K562 (cell line): ENCODE measurements around the gene HTR3E. TPM values are rescaled to one million over a fixed set of nuclear protein-coding genes. Genes with fewer than 3 reads are reported as not detected.

Source experiments
- ATF1 ChIP-seq, 2 experiments: fragments of 450-650 bp in 1 of 2; IDR thresholded peaks; 2 replicates each; pipeline ENCODE4 v1.6.1; 2016; ENCODE audit warnings: missing compliant biosample characterization in 1 of 2, missing genetic modification characterization in 1 of 2
- ATF6 ChIP-seq: sonication (generic); formaldehyde crosslinking; IDR thresholded peaks from 2 replicates; pipeline ENCODE4 v1.4.0; 2020; ENCODE audit warnings: mild to moderate bottlenecking, missing genetic modification reagents
- ATF7 ChIP-seq: fragments of 450-650 bp; IDR thresholded peaks from 2 replicates; pipeline ENCODE4 v1.7.1; 2014; ENCODE audit warnings: mild to moderate bottlenecking, moderate library complexity
- EP400 ChIP-seq: fragments of 450-650 bp; IDR thresholded peaks from 2 replicates; pipeline ENCODE4 v1.6.1; 2017; ENCODE audit warnings: antibody characterized with exemption, mild to moderate bottlenecking, moderate library complexity
- FOXM1 ChIP-seq, 2 experiments: fragments of 450-650 bp in 1 of 2; sonication (generic) in 1 of 2; formaldehyde crosslinking in 1 of 2; IDR thresholded peaks; 2 replicates each; pipeline versions ENCODE4 v1.6.1 to v1.9.0; 2017 to 2022; ENCODE audit warnings: low read depth in 2 of 2, mild to moderate bottlenecking in 2 of 2, missing genetic modification reagents in 1 of 2, moderate library complexity in 1 of 2
- GABPB2 ChIP-seq: fragments of 250-450 bp; sonication (Bioruptor Pico); conservative IDR thresholded peaks from 2 replicates; pipeline ENCODE4 v1.5.1; 2021; ENCODE audit warnings: mild to moderate bottlenecking
- MLX ChIP-seq, 2 experiments: fragments of 450-650 bp in 1 of 2; sonication (generic) in 1 of 2; formaldehyde crosslinking; conservative IDR thresholded peaks; 2 replicates each; pipeline versions ENCODE4 v1.4.0 to v1.8.1; 2020 to 2022; ENCODE audit warnings: mild to moderate bottlenecking in 1 of 2, missing genetic modification reagents in 1 of 2
- NR4A1 ChIP-seq, 2 experiments: fragments of 250-450 bp in 1 of 2; fragments of 450-650 bp in 1 of 2; sonication (Bioruptor Pico) in 1 of 2; IDR thresholded peaks; 2 replicates each; pipeline versions ENCODE4 v1.4.0 to v1.6.1; 2016 to 2020; ENCODE audit warnings: mild to moderate bottlenecking in 2 of 2, missing compliant biosample characterization in 1 of 2, missing genetic modification characterization in 1 of 2, moderate library complexity in 1 of 2
- YY1 ChIP-seq, 3 experiments: IDR thresholded peaks; 2 replicates each; pipeline ENCODE4 v1.6.1; 2011; ENCODE audit warnings: low read length in 2 of 3, mild to moderate bottlenecking in 2 of 3, moderate library complexity in 2 of 3, borderline replicate concordance in 1 of 3, control low read depth in 1 of 3, low read depth in 1 of 3; ENCODE audit not compliant: insufficient read depth in 3 of 3, insufficient replicate concordance in 2 of 3, control insufficient read depth in 1 of 3, insufficient read length in 1 of 3; ENCODE audit errors: extremely low read depth in 1 of 3
- ZBTB7A ChIP-seq: IDR thresholded peaks from 2 replicates; pipeline ENCODE4 v1.6.1; 2011; ENCODE audit warnings: low read depth, mild to moderate bottlenecking, low read length, moderate library complexity, borderline replicate concordance; ENCODE audit not compliant: control insufficient read depth
- ZSCAN29 ChIP-seq: fragments of 450-650 bp; IDR thresholded peaks from 2 replicates; pipeline ENCODE4 v1.6.1; 2017
- polyA plus RNA-seq, 8 experiments: library from polyadenylated mRNA; depleted of rRNA in 4 of 8; stranded (reverse) in 5 of 8; unstranded in 3 of 8; fragments of >200 nt; fragmentation: Nextera tagmentation in 2 of 8; fragmentation: Illumina TruSeq in 1 of 8; extraction: Ambion mirVana in 2 of 8; extraction: Trizol in 1 of 8; gene quantifications; 2 replicates each; pipeline versions ENCODE4 v1.2.1 to v1.2.3, GENCODE V29; 2011 to 2014; ENCODE audit warnings: inconsistent platforms in 1 of 8, missing spikeins in 1 of 8
- total RNA-seq, 7 experiments: library from RNA; depleted of rRNA in 6 of 7; stranded (reverse); fragments of >200 nt in 6 of 7; fragmentation: Illumina TruSeq in 2 of 7; extraction: Trizol in 2 of 7; gene quantifications; 2 replicates each; pipeline versions ENCODE4 v1.2.1 to v1.2.3, GENCODE V29; 2011 to 2021; ENCODE audit warnings: low replicate concordance in 1 of 7
- TF ChIP-seq, protein P1 (sequence below): sonication (generic); formaldehyde crosslinking; IDR thresholded peaks from 2 replicates; pipeline ENCODE4 v1.8.1; 2023; ENCODE audit warnings: mild to moderate bottlenecking, missing genetic modification reagents, moderate library complexity

Gene HTR3E
- total and polyA plus RNA-seq, 9 of the 15 experiments (the other 6 are each of a cell fraction or from before 2014, with no cell fraction given): not detected

DNA sequence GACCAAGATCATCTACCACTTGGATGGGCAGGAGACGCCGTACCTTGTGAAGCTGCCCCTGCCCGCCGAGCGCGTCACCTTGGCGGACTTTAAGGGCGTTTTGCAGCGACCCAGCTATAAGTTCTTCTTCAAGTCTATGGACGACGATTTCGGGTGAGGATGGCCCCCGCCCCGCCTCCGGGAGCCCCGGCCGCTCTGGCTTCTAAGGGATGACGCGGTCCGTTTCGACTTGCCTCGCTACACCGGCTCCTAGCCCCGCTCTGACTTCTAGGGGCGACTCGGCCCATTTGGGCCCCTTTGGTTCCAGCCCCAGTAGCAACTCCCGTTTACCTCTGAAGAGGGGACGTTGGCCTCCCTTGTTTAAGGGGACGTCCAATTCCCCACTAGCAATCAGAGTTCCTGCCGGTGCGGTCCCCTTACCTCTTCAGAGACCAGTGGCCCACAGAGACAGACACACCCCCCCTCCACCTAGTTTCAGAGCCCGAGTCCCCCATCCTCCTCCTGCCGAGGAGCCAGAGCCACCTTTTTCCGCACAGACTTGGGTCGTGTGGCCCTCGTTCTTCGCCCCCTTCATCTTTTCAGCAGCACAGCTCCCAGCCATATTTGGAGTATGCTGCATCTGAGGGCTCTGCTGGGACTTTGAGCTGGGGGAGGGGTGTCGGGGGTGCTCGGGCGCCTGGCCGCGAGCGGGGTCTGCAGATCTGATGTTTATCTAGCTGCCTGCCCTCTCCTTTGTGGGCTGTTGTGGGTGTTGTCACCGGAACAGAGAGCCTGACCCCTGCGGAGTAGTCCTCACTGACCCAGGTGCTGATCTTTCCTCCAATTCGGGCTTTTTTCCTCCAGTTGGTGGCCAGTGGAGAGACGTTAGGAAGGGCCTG lies 59.0 kb downstream of the HTR3E start (continued):
- TF ChIP-seq, protein P1, sequence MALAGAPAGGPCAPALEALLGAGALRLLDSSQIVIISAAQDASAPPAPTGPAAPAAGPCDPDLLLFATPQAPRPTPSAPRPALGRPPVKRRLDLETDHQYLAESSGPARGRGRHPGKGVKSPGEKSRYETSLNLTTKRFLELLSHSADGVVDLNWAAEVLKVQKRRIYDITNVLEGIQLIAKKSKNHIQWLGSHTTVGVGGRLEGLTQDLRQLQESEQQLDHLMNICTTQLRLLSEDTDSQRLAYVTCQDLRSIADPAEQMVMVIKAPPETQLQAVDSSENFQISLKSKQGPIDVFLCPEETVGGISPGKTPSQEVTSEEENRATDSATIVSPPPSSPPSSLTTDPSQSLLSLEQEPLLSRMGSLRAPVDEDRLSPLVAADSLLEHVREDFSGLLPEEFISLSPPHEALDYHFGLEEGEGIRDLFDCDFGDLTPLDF (CRISPR knock-in tag): peak; percentile 52; the same call in 1 of the 2 replicates
- TF ChIP-seq NR4A1 (CRISPR knock-in tag; IDR thresholded peaks at IDR 0.05) (no peak), NR4A1 (tag; IDR thresholded peaks at IDR 0.05) (0 out of 2 replicates have a peak, but pooled peaks have one; percentile 26), ZBTB7A (0 out of 2 replicates have a peak, but pooled peaks have one; percentile 24), ATF7 (0 out of 2 replicates have a peak, but pooled peaks have one; percentile 11), FOXM1 (IDR thresholded peaks at IDR 0.05; ENCODE audit: low read depth) (no peak), FOXM1 (CRISPR knock-in tag; IDR thresholded peaks at IDR 0.05; ENCODE audit: low read depth) (0 out of 2 replicates have a peak, but pooled peaks have one; percentile 31), ZSCAN29 (peak; percentile 79; the same call in 1 of the 2 replicates), ATF1 (CRISPR knock-in tag; IDR thresholded peaks at IDR 0.05) (no peak), ATF1 (tag; IDR thresholded peaks at IDR 0.05) (0 out of 2 replicates have a peak, but pooled peaks have one; percentile 16), GABPB2 (CRISPR knock-in tag) (no peak), MLX (CRISPR knock-in tag; conservative IDR thresholded peaks at IDR 0.05) (0 out of 4 replicates have a peak, but pooled peaks of 1 of the 2 experiments have one; percentile 20), ATF6 (CRISPR knock-in tag) (0 out of 2 replicates have a peak, but pooled peaks have one; percentile 30), EP400 (0 out of 2 replicates have a peak, but pooled peaks have one; percentile 11), YY1 (IDR thresholded peaks at IDR 0.05; ENCODE audit: borderline replicate concordance in 1 of 3, control insufficient read depth in 1 of 3, extremely low read depth in 1 of 3, insufficient read depth in 3 of 3, insufficient read length in 1 of 3, insufficient replicate concordance in 2 of 3, low read depth in 1 of 3, low read length in 2 of 3) (peak in 1 of 3 experiments; percentile 5)
- TF ChIP-seq, all 486 proteins: peak for 24
